ENCODE results near the gene P2RY12.

The P2RY12 gene

GRCh38 chr3:151383956-151384355 lies 597 bp downstream of the P2RY12 start:
- CTCF ChIA-PET: no interaction called here
- no peak for TF ChIP-seq ZNF157 (tag by site-specific recombination; IDR thresholded peaks at IDR 0.05)
- Histone ChIP-seq H3K4me3 (ENCODE audit: low read depth, low read length) (no peak overlapping the region), H3K4me1 (ENCODE audit: control insufficient read depth, insufficient read depth, low read length) (no peaks in the 10 kb centered on the region), H3K27ac (ENCODE audit: extremely low read depth, low read depth, low read length) (no peak overlapping the region), H3K9me3 (ENCODE audit: control insufficient read depth, insufficient read depth, low read depth, low read length) (no peaks in the 10 kb centered on the region), H3K36me3 (ENCODE audit: control insufficient read depth in 2 of 2, insufficient read depth in 1 of 2, low read length in 2 of 2) (peaks cover 0 to 30% of the 10 kb centered on the region in 2 experiments; a peak in 1 of 3 replicates)
- POLR2A ChIA-PET: no interaction called here

GRCh38 chr3:151383111-151383510 lies 1.4 kb downstream of the P2RY12 start:
- no peaks in the 10 kb centered on the region for H3K9me3 ChIP-seq (ENCODE audit: control insufficient read depth, insufficient read depth, low read depth, low read length)
- POLR2A ChIA-PET: no interaction called here
- no peak overlapping the region for H3K27ac ChIP-seq (ENCODE audit: extremely low read depth, low read depth, low read length)
- H3K4me1 ChIP-seq (ENCODE audit: control insufficient read depth, insufficient read depth, low read length): no peaks in the 10 kb centered on the region
- peaks cover 0 to 30% of the 10 kb centered on the region in 2 experiments; a peak in 1 of 3 replicates for H3K36me3 ChIP-seq (ENCODE audit: control insufficient read depth in 2 of 2, insufficient read depth in 1 of 2, low read length in 2 of 2)
- no peak overlapping the region for H3K4me3 ChIP-seq (ENCODE audit: low read depth, low read length)
- CTCF ChIA-PET: interaction anchor here (0.7 kb wide), 1 partner anchor 54 kb away, joined by 3 read pairs; no protein-coding TSS in a partner anchor
- TF ChIP-seq ZNF211 (tag by site-specific recombination; IDR thresholded peaks at IDR 0.05; ENCODE audit: low read depth): no peak
- TF ChIP-seq ZNF398 (tag by site-specific recombination; IDR thresholded peaks at IDR 0.05): no peak
- no peak for TF ChIP-seq ZFP37 (tag by site-specific recombination; IDR thresholded peaks at IDR 0.05)
- no peak for TF ChIP-seq ZNF24 (tag by site-specific recombination; IDR thresholded peaks at IDR 0.05)
- no peak for TF ChIP-seq ZNF155 (tag by site-specific recombination; IDR thresholded peaks at IDR 0.05)
- TF ChIP-seq ZBTB44 (tag by site-specific recombination; IDR thresholded peaks at IDR 0.05): no peak
- no peak for TF ChIP-seq GFI1B (tag by site-specific recombination; IDR thresholded peaks at IDR 0.05)
- TF ChIP-seq ZNF292 (tag by site-specific recombination; IDR thresholded peaks at IDR 0.05; ENCODE audit: borderline replicate concordance, low read depth): no peak
- TF ChIP-seq OVOL3 (tag by site-specific recombination; IDR thresholded peaks at IDR 0.05): no peak

GRCh38 chr3:151382671-151383070 lies 1.9 kb downstream of the P2RY12 start:
- POLR2A ChIA-PET: no interaction called here
- Histone ChIP-seq H3K36me3 (ENCODE audit: control insufficient read depth in 2 of 2, insufficient read depth in 1 of 2, low read length in 2 of 2) (peaks cover 0 to 26% of the 10 kb centered on the region in 2 experiments; a peak in 1 of 3 replicates), H3K4me3 (ENCODE audit: low read depth, low read length) (no peak overlapping the region), H3K9me3 (ENCODE audit: control insufficient read depth, insufficient read depth, low read depth, low read length) (no peaks in the 10 kb centered on the region), H3K4me1 (ENCODE audit: control insufficient read depth, insufficient read depth, low read length) (no peaks in the 10 kb centered on the region), H3K27ac (ENCODE audit: extremely low read depth, low read depth, low read length) (no peak overlapping the region)
- CTCF ChIA-PET: interaction anchor here (0.7 kb wide), 1 partner anchor 54 kb away, joined by 3 read pairs; no protein-coding TSS in a partner anchor
- TF ChIP-seq ZBTB48 (tag by site-specific recombination; IDR thresholded peaks at IDR 0.05) (no peak), ZNF350 (tag by site-specific recombination; IDR thresholded peaks at IDR 0.05) (no peak), KLF17 (tag by site-specific recombination; IDR thresholded peaks at IDR 0.05) (no peak), BCL11A (tag by site-specific recombination; IDR thresholded peaks at IDR 0.05; ENCODE audit: low read depth) (no peak), ZNF692 (tag by site-specific recombination; IDR thresholded peaks at IDR 0.05) (no peak), SETDB1 (IDR thresholded peaks at IDR 0.05; ENCODE audit: insufficient read length, low read length) (no peak), FEZF1 (tag by site-specific recombination; IDR thresholded peaks at IDR 0.05) (no peak), KLF16 (tag by site-specific recombination; IDR thresholded peaks at IDR 0.05) (no peak), ZNF362 (tag by site-specific recombination; IDR thresholded peaks at IDR 0.05) (no peak), ZNF610 (tag by site-specific recombination; IDR thresholded peaks at IDR 0.05; ENCODE audit: borderline replicate concordance) (no peak)

Measured in HEK293 (cell line).